ENCODE measurements around the gene KRTAP9-7. TPM values are rescaled to one million over a fixed set of nuclear protein-coding genes. Genes with fewer than 3 reads are reported as not detected.
"Not testable (repeated sequence)": the region's sequence is repeated elsewhere in the genome, so short reads cannot be mapped to it uniquely, and the experiment has no call there.

KRTAP9-7 gene
- total and polyA plus RNA-seq, 10 of the 15 experiments (the other 5 are each of a cell fraction or from before 2014, with no cell fraction given): not detected

DNA sequence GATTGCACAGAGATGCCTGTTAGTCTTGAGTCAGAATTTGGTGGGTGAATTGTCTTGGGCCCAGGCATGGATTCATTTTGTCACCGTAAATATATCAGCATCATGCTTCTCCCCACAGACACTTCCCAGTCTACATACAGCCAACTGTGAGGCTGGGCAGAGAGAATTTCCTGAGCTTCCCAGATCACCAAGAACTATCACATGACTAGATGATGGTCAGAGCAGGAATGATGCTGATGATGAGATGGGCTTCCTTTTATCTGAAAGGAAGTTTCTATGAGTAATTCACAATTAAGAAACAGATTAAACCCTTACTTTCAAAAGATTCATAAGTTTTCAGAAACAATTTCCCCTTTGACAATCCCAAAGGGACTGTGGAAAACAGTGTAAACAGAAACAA lies 20.6 kb upstream of the KRTAP9-7 start:
- no peaks in the 10 kb centered on the region for H4K20me1 ChIP-seq (ENCODE audit: control insufficient read depth, insufficient read depth)
- no peaks in the 10 kb centered on the region for H3K4me1 ChIP-seq (ENCODE audit: control insufficient read depth, insufficient read depth, low read length)
- H3K79me2 ChIP-seq (ENCODE audit: control insufficient read depth, insufficient read depth, low read length): no peaks in the 10 kb centered on the region
- in situ Hi-C loops (cut with MboI) (no loop called here), intact Hi-C loops (cut with micrococcal nuclease; ENCODE audit: unreplicated experiment) (no loop called here)
- no peak overlapping the region for H3K9ac ChIP-seq (ENCODE audit: control insufficient read depth, insufficient read depth, low read length)
- ChIA-PET RAD21 (ENCODE audit: unreplicated experiment) (no interaction called here), CTCF (no interaction called here), POLR2A (no interaction called here), SMC1A (ENCODE audit: uncharacterized antibody, unreplicated experiment) (no interaction called here)
- H3K27me3 ChIP-seq (replicated peaks in 1 of 2; ENCODE audit: control insufficient read depth in 2 of 2, insufficient read depth in 2 of 2, low read length in 1 of 2): no peaks in the 10 kb centered on the region; a peak in 2 of 4 replicates
- H3K4me2 ChIP-seq (ENCODE audit: control insufficient read depth, insufficient read depth): no peak overlapping the region
- H3K36me3 ChIP-seq (ENCODE audit: control insufficient read depth in 2 of 2, insufficient read depth in 2 of 2, low read length in 1 of 2): no peaks in the 10 kb centered on the region
- TF ChIP-seq CHD2 (IDR thresholded peaks at IDR 0.05; ENCODE audit: borderline replicate concordance, low read depth, low read length) (no peak), ASH2L (IDR thresholded peaks at IDR 0.05; ENCODE audit: borderline replicate concordance, low read depth) (no peak), BACH1 (IDR thresholded peaks at IDR 0.05; ENCODE audit: borderline replicate concordance) (no peak), NFYA (IDR thresholded peaks at IDR 0.05; ENCODE audit: borderline replicate concordance, low read depth, low read length) (no peak)
- TF ChIP-seq, protein P1, sequence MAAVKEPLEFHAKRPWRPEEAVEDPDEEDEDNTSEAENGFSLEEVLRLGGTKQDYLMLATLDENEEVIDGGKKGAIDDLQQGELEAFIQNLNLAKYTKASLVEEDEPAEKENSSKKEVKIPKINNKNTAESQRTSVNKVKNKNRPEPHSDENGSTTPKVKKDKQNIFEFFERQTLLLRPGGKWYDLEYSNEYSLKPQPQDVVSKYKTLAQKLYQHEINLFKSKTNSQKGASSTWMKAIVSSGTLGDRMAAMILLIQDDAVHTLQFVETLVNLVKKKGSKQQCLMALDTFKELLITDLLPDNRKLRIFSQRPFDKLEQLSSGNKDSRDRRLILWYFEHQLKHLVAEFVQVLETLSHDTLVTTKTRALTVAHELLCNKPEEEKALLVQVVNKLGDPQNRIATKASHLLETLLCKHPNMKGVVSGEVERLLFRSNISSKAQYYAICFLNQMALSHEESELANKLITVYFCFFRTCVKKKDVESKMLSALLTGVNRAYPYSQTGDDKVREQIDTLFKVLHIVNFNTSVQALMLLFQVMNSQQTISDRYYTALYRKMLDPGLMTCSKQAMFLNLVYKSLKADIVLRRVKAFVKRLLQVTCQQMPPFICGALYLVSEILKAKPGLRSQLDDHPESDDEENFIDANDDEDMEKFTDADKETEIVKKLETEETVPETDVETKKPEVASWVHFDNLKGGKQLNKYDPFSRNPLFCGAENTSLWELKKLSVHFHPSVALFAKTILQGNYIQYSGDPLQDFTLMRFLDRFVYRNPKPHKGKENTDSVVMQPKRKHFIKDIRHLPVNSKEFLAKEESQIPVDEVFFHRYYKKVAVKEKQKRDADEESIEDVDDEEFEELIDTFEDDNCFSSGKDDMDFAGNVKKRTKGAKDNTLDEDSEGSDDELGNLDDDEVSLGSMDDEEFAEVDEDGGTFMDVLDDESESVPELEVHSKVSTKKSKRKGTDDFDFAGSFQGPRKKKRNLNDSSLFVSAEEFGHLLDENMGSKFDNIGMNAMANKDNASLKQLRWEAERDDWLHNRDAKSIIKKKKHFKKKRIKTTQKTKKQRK (IDR thresholded peaks at IDR 0.05; ENCODE audit: low read depth, low read length): no peak
- BruUV-seq (replicated peaks): no TSS peak
- DNase-seq (ENCODE audit: low read depth, low spot score) (no peak), ATAC-seq (no peak), FAIRE-seq (no peak)
- 0% methylated on average over 1 of the region's 1 CpG for WGBS (ENCODE audit: insufficient coverage, insufficient replicate concordance, low lambda C conversion rate, missing lambda C conversion rate)
- H3K27ac ChIP-seq (ENCODE audit: control insufficient read depth, insufficient read depth): no peak overlapping the region
- H2AFZ ChIP-seq (ENCODE audit: control insufficient read depth, low read depth, low read length): no peak overlapping the region
- H3K4me3 ChIP-seq: no peak overlapping the region
- H3K9me3 ChIP-seq (replicated peaks; ENCODE audit: control insufficient read depth, insufficient read depth, low read length): no peaks in the 10 kb centered on the region

DNA sequence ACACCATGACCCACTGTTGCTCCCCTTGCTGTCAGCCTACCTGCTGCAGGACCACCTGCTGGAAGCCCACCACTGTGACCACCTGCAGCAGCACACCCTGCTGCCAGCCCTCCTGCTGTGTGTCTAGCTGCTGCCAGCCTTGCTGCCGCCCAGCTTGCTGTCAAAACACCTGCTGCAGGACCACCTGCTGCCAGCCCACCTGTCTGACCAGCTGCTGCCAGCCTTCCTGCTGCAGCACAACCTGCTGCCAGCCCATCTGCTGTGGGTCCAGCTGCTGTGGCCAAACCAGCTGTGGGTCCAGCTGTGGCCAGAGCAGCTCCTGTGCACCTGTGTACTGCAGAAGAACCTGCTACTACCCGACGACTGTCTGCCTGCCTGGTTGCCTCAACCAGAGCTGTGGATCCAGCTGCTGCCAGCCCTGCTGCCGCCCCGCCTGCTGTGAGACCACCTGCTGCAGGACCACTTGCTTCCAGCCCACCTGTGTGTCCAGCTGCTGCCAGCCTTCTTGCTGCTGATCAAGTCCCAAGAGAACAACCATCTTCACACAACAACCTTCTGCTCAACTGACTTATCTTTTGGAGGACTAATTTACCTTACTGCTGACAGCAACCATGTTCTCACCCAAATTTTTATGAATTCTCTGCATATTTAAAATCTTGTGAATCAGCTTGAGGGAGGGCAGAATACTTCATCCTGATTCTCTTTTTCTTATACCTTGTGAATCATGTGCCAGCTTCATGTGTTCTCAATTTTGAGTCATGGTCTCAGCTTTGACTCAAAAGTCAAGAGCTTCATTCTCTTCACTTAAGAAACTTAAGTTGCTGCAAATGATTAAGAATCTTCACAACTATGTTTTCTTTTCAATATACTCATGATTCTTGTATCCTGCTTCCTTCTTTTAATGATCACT lies 19.9 kb upstream of the KRTAP9-7 start, which contains the start of gene KRTAP9-9:
KRTAP9-9 (plus strand) TSS at position 4 of the 910 bp plus-strand sequence.
- ATAC-seq; H3K36me3 ChIP-seq (ENCODE audit: control insufficient read depth in 2 of 2, insufficient read depth in 2 of 2, low read length in 1 of 2); H3K79me2 ChIP-seq (ENCODE audit: control insufficient read depth, insufficient read depth, low read length); FAIRE-seq; POLR2A ChIA-PET; SMC1A ChIA-PET (ENCODE audit: uncharacterized antibody, unreplicated experiment); H3K9ac ChIP-seq (ENCODE audit: control insufficient read depth, insufficient read depth, low read length); H4K20me1 ChIP-seq (ENCODE audit: control insufficient read depth, insufficient read depth); BruUV-seq (replicated peaks); H3K27me3 ChIP-seq (replicated peaks in 1 of 2; ENCODE audit: control insufficient read depth in 2 of 2, insufficient read depth in 2 of 2, low read length in 1 of 2); RAD21 ChIA-PET (ENCODE audit: unreplicated experiment); H2AFZ ChIP-seq (ENCODE audit: control insufficient read depth, low read depth, low read length); CTCF ChIA-PET; H3K27ac ChIP-seq (ENCODE audit: control insufficient read depth, insufficient read depth); DNase-seq (ENCODE audit: low read depth, low spot score); H3K9me3 ChIP-seq (replicated peaks; ENCODE audit: control insufficient read depth, insufficient read depth, low read length); H3K4me1 ChIP-seq (ENCODE audit: control insufficient read depth, insufficient read depth, low read length); in situ Hi-C loops (cut with MboI); H3K4me2 ChIP-seq (ENCODE audit: control insufficient read depth, insufficient read depth); H3K4me3 ChIP-seq; intact Hi-C loops (cut with micrococcal nuclease; ENCODE audit: unreplicated experiment): not testable (repeated sequence)
- WGBS (ENCODE audit: insufficient coverage, insufficient replicate concordance, low lambda C conversion rate, missing lambda C conversion rate): 10% methylated on average over 5 of the region's 5 CpGs

All from GM12878 (cell line).